ENCODE data around the gene EPHA1. TPM values are rescaled to one million over a fixed set of nuclear protein-coding genes. Genes with fewer than 3 reads are reported as not detected.
"Not testable (repeated sequence)": the region's sequence is repeated elsewhere in the genome, so short reads cannot be mapped to it uniquely, and the experiment has no call there.

The EPHA1 gene
- total RNA-seq, 1 donor from 2014 or later = not detected

DNA sequence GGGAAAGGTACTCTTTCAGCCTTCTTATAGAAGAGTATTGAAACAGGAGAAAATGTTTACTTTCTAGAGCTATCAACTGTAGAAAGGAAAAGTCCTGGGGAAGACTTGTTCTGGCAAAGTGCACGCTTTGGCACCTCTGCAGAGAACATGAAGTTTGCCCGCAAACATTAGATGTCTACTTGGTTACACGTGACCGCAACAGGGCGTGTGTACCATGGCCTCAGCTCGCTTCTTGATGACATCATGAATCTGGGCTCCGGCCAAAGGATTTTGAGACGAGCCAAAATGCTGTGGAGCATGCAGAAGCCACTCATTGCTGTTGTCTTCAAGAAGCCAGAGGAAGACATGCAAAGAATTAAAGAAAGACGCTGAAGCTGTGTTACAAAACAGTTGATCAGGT lies 26.0 kb upstream of the EPHA1 start:
- no peak for DNase-seq (ENCODE audit: low spot score)
- intact Hi-C loops (cut with DNase I) = no loop called here

DNA sequence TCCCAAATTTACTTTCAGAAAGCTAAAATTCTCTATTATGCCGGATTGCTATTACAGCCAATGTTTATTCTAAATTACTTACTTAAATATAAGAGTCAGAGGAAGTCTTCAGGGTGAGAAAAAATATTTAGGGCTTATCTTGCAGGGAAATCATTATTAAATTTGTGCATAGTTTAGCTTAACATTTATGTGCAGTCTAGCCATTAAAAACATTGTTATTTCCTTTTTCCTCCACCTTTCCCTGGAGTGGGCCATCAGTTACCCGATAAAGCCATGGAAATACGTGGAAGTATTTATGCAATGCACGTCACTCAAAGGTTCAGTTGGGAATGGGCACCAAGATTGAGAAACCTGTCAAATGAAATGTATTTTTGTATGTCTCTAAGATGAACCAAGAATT lies 25.1 kb upstream of the EPHA1 start:
- intact Hi-C loops (cut with DNase I) = no loop called here
- DNase-seq (ENCODE audit: low spot score) = no peak

DNA sequence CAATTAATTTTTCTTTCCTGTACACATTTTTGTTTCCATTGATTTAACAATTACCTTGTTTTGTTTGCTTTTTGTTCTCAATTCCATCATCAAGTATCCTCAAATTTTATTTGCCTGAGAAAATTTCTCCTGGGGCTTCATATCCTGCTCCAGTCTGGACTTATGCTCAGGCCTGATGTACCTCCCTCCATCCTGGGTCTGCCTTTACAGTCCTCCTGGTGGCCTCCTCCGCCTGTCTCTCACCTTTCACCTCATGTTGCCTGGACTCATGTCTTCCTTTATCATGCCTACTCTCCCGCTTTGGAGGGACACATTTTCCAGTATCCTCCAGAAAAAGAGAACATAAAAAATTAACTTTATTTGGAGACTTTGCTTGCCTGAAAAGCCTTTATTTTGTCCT lies 22.5 kb upstream of the EPHA1 start:
- no peak for DNase-seq (ENCODE audit: low spot score)
- intact Hi-C loops (cut with DNase I) = no loop called here

DNA sequence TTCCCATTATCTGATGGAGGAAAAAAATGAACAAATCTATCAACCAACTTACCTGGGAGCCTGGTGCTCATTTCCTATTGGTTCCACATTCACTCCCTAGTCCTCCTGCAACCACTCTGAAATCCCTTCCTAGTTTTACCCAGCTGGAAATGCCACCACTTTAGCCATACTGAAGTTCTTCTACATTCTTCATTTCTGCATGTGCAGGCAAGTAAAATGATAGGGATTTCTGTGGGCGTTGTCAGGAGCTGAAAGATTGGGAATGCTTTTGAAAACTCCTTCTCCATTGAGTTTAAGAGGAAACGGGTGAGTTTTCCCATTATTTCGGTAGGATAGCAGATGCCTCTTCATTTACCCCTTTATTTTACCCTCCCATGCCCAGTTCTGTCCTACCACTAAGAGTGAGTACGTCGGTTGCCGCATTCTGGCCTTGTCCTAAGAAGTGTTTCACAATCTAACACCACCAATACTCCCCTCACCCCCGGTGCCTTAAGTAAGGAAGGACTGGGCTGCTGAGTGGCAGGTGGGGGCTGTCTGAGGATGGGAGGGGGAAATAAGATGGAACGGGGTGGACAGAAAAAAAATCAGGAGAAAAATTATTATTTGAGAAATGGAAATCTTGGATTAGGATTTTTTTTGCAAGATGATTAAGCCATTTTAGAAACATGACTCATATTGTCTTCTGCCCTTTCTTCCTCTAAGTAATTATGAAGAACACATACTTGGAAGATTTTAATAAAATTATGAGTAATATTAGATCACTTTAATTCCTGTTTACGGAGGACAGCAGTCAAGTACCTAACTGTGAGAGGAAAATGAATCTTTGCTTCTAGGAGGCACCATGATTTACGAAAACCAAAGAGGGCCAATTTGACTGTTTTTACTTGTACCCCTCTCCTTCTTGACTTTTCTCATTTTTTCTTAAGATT lies 21.4 kb upstream of the EPHA1 start:
- intact Hi-C loops (cut with DNase I) = no loop called here
- no peak for DNase-seq (ENCODE audit: low spot score)

DNA sequence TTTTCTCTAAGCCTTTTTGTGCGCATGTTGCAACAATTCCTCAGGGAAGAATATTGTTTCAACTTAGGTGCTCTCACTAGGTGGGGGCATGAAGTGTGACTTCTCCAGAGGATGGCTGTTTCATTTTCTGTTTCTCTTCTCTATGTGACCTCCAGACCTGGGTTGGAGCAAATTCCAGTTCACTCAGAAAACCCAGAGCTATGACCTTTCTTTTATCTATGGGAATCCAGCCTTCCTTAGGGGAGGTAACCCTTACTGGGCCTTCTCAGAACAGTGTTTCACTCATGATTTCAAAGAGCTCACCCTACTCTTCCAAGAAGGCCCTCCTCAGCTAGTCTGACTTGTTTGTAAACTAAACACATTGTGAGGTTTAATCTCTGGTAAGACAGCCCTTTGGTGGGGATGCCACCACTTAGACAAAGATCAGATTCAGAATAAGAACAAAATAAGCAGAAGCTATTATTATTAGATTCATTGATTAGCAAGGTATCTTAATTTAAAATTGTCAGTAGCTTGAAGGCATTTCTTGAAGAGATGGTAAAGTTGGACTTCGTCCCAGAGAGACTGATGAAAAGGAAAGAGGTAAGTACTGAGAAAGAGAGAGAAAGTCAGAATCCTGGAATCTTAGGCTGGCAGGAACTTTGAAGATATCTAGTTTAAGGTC lies 18.0 kb upstream of the EPHA1 start:
- DNase-seq (ENCODE audit: low spot score) = no peak
- intact Hi-C loops (cut with DNase I) = no loop called here

DNA sequence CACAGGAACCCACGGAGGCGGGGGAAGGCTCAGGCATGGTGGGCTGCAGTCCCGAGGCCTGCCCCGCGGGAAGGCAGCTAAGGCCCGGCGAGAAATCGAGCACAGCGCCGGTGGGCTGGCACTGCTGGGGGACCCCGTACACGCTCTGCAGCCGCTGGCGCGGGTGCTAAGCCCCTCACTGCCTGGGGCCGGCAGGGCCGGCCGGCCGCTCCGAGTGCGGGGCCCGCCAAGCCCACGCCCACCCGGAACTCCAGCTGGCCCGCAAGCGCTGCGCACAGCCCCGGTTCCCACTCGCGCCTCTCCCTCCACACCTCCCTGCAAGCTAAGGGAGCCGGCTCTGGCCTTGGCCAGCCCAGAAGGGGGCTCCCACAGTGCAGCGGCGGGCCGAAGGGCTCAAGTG lies 15.8 kb upstream of the EPHA1 start:
- intact Hi-C loops (cut with DNase I); DNase-seq (ENCODE audit: low spot score): not testable (repeated sequence)

DNA sequence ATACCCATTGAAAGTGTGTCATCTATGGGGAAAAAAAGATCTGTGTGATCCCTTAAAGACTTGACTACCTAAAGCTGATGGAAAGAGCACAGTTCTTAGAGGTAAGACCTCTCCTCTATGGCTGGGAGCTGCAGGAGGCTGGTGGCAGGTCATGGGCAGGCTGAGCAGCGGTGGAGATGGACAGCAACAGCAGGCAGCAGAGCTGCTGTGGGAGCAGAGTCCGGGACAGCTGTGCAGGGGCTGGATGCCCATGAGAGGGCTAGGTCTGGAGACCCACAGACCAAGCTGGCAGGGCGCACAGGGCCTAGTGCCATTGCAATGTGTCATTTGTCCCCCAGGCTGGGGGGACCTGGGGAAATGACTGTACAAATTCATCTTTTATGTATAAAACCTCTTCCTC lies 13.4 kb upstream of the EPHA1 start:
- intact Hi-C loops (cut with DNase I) = no loop called here

DNA sequence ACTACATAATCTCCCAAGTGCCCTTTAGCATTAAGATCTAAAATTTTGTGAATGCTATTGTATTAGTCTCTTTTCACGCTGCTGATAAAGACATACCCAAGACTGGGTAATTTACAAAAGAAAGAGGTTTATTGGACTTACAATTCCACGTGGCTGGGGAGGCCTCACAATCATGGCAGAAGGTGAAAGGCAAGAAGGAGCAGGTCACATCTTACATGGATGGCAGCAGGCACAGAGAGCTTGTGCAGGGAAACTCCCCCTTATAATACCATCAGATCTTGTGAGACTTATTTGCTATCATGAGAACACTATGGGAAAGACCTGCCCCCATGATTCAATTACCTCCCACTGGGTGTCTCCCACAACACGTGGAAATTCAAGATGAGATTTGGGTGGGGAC lies 12.0 kb upstream of the EPHA1 start:
- DNase-seq (ENCODE audit: low spot score); intact Hi-C loops (cut with DNase I): not testable (repeated sequence)

More for the DNA sequence above, 13.4 kb upstream of the EPHA1 start:
- DNase-seq (ENCODE audit: low spot score) = no peak

DNA sequence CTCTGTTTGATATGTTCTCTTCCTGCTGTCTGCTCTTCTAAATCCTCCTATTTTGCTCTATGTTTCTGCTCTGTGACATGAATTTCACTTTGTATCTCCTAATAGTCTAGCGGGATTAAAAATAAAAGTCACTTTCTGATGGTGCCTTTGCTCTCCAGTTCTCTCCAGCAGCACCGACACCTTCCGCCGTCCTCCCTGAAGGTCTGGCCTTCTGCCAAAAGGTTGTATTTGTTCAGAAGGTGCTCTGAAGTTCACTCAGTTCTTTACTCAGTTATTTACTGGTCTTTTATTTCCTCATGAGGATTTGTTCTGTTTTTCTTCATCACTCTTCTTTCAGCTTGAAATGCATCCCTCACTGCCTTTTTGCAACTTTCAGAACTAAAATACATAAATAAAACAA lies 11.2 kb upstream of the EPHA1 start:
- no peak for DNase-seq (ENCODE audit: low spot score)
- intact Hi-C loops (cut with DNase I) = loop anchor here (2.0 to 5.0 kb wide), 3 partner anchors 43 to 179 kb away; no protein-coding TSS in a partner anchor

DNA sequence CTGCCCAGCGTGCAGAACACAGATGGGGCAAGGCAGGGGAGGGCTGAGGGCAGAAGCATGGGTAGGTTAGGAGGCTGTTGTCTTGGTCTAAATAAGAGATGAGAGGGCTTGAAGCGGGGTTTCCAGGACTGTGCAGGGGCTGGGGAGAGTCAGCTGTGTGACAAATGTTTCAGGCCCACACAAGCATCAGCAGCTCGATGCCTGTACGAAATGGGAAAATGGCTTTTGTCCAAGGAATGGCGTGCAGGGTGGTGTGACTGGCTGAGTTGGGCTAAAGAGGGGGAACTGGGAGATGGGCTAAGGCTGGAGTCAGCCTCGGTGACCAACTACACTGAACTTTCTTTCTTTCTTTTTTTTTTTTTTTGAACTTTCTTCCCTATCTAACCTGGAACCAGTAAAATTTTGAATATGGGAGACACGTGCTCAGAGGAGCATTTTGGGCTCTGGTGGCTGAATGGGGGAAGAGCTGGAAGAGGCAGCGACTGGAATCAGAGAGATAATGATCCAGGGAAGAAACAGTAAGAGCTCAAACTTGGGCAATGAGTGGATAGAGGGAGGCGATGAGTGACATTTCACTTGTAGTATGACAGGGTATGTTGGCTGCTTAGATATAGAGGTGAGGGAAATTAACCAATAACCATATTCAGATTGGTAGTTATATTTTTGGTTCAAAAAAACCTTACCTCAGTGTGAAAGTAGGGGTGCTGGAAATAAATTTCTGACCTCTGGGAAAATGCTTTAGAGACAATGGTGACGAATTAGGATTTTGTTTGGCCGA lies 10.2 kb upstream of the EPHA1 start:
- intact Hi-C loops (cut with DNase I) = loop anchor here (2.0 to 5.0 kb wide), 3 partner anchors 42 to 178 kb away; no protein-coding TSS in a partner anchor
- DNase-seq (ENCODE audit: low spot score) = no peak

DNA sequence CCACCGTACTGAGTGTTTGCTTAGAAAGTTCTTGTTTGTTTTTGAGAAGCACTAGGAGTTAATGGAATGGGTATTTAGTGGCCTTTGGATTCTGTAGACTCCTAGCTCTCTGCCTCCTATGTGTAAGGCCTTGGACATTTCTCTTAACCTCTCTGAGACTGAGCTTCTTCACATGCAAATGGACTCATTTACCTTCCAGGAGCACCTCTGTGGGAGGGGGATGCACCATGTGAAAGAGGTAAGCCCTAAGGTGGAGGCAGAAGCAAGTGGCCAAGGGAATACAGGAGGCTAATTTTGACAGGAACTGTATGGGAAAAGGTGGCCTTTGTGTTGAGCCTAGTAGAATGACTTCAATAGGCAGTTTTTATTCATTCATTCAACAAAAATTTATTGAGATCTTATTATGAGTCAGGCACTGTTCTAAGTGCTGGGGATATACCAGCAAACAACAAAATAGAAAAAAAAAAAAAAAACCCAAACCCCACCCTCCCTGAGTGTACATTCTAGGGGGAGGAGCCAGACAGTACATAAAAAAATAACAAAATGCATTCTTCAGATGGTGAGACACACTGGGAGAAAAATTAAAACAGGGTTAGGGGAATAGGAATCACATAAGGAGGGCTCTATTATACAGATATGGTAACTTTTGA lies 9.2 kb upstream of the EPHA1 start:
- intact Hi-C loops (cut with DNase I) = loop anchor here (2.0 to 5.0 kb wide), 3 partner anchors 41 to 177 kb away; no protein-coding TSS in a partner anchor
- no peak for DNase-seq (ENCODE audit: low spot score)

DNA sequence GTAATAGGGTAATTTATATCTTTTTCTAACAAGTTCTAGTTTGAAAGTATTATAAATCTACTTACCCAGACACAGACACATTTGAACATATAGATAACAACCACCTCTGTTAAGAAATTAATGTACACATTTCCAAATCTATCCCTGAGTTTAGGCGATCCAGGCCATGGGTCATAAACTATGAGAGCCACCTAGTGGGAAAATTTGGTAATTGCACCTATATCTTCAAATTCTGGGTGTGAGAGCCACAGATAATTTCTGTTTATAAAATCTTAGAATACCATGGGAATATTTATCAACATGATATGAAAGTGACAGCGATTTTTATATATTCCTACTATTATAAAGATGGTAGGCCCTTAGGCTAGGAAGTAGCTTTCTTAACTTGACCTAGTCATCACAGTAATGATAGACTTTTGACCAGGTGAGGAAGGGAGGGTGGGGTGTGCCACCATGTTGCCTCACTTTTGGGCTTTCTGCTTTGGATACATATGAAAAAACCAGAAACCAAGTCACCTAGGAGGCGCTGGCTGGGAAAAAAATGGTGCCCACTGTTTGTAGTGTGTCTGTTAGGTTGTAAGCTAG lies 8.0 kb upstream of the EPHA1 start:
- intact Hi-C loops (cut with DNase I) = loop anchor here (5.0 kb wide), 2 partner anchors 39 to 109 kb away; no protein-coding TSS in a partner anchor
- no peak for DNase-seq (ENCODE audit: low spot score)

DNA sequence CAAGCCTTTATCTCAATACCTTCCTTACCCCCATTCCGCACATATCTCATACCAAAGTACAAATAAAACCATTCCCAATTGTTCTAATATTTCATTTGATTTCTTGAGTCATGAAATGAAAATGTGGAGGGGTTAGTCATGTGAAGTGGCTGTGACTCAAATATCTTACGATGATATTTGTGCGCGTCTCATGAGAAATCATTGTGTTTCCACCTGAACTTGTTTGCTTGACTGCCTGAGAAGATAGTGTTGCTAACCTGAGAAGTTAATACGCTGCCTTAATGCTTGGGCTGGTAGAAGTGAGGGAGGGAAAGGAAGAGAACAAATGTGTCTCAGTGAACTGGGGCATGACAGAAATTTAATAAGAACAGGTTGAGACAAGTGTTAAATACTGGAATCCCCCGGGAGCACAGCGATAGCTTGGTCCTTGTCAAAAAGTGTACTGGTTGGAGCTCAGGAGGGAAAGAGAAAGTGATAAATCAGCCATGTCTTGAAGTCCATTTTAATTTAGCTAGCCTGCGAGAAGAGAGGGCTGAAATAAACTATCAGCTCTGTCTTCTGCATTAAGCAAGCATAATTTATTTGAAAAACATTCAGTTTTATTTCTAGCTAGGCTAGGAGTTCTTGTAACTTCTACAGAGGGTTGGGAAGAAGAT lies 7.2 kb upstream of the EPHA1 start:
- DNase-seq (ENCODE audit: low spot score) = no peak

DNA sequence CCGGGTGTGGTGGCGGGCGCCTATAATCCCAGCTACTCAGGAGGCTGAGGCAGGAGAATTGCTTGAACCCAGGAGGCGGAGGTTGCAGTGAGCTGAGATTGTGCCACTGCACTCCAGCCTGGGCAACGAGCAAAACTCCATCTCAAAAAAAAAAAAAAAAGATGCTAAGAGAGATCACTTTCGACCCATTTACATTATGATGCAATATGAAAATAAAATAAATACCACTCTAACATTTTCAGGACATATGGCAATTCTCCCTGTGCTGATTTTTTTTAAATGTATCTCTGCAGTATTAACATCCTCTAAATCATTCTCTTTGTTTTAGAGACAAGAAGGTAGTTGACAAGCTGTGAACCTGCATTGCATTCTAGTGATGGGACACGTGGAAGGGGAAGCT lies 6.6 kb upstream of the EPHA1 start:
- intact Hi-C loops (cut with DNase I) = loop anchor here (5.0 kb wide), 2 partner anchors 38 to 108 kb away; no protein-coding TSS in a partner anchor
- not testable (repeated sequence) for DNase-seq (ENCODE audit: low spot score)

More for the DNA sequence above, 7.2 kb upstream of the EPHA1 start:
- intact Hi-C loops (cut with DNase I) = loop anchor here (5.0 kb wide), 2 partner anchors 39 to 109 kb away; no protein-coding TSS in a partner anchor

DNA sequence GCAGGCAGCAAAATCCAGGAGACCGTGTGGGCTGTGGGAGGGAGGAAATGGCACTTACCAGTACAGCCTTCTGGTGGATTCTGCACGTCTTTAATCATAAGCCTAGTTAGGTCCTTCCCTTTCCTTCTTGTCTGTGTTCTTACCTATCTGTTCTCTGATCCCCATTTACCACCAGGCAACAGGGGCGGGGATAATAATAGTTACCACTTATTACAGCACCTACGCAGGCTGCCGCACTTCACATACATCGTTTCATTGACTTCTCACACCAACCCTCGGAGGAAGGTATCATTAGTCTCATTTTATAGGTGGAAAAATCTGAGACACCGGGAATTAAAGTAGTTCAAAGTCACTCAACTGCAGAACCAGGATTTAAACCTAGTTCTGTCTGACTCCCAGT lies 4.5 kb upstream of the EPHA1 start:
- intact Hi-C loops (cut with DNase I) = no loop called here
- DNase-seq (ENCODE audit: low spot score) = no peak

DNA sequence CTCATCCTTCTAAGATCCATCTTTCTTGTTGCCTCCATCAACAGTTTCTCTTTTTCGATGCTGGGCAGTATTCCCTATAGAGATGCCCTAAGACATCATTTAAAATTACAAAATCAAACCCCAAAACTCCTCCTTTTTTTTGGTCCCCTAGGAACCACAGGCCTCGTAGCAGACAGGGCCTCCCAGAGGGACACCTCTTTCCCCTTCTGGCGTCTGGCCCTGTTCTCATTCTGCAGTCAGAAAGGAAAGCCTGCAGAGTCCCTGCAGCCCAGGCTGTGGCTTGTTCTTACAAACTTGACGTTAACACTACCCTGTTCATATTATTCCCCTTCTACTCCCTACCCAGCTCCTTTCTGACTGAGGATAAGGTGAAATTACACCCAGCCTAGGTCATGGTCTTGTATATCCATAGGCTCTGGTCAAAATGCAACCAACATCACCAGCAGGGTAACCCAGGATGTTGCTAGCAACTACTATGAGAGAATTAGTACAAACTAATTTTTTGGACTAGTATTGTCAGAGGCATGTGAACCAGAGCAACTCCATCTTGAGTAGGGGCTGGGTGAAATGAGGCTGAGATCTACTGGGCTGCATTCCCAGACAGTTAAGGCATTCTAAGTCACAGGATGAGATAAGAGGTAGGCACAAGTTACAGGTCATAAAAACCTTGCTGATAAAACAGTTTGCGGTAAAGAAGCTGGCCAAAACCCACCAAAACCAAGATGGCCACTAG lies 3.5 kb upstream of the EPHA1 start:
- intact Hi-C loops (cut with DNase I) = no loop called here
- DNase-seq (ENCODE audit: low spot score) = no peak

DNA sequence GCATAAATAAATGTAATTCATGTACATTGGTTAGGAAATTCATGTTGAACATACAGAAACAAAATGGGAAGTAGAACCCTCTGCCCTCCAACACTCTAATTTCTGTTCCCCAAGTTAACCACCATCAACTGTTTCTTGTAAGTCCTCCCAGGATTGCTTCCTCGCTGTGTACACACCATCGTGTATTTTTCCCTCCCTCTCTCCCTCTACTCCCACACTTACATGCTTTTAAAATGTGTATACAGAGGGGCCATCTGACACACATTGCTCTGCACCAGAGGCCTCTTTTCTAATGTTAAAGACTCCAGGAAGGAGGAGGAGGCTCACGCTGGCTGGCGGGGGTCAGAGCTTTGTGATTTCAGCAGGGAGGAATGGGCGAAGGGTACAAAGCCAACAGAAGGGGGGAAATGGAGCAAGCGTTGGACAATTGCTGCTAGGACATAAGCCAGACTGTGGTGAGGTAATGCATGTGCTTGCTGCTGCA lies 1.9 kb upstream of the EPHA1 start:
- no peak for DNase-seq (ENCODE audit: low spot score)
- intact Hi-C loops (cut with DNase I) = no loop called here

DNA sequence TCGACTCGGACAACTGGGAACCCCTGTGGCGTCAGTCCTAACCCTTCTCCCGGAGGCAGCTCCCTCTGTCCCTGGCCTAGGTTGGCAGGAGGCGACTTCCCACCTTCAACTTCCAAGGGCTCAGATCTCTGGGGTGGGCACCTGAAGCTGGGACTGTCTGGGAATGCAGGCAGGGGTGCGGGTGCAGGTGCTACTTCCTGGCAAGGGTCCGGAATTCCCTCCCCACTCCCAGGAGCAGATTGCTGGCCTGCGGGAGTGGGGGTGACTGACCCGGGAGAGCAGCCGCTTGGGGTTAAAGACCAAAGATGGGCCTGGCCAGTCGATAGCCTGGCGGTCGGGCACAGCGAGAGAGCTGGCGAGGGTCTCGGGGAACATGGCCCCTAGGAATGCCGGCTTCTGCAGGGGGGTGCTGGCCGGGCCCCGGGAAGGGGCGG lies 387 bp downstream of the EPHA1 start:
- intact Hi-C loops (cut with DNase I) = no loop called here
- no peak for DNase-seq (ENCODE audit: low spot score)
